HEK293 (cell line): ENCODE results near the gene SHISA9.

Experiments
- CTCF ChIP-seq: fragments of 450-650 bp; formaldehyde crosslinking; IDR thresholded peaks from 2 replicates; pipeline ENCODE4 v1.5.1; 2016; ENCODE audit warnings: missing biosample characterization, missing genetic modification characterization
- SP2 ChIP-seq: fragments of 450-650 bp; formaldehyde crosslinking; IDR thresholded peaks from 2 replicates; pipeline ENCODE4 v1.5.1; 2016; ENCODE audit warnings: missing biosample characterization, missing genetic modification characterization
- ZNF121 ChIP-seq: fragments of 450-650 bp; formaldehyde crosslinking; IDR thresholded peaks from 2 replicates; pipeline ENCODE4 v1.5.1; 2016; ENCODE audit warnings: missing biosample characterization, missing genetic modification characterization
- ZNF747 ChIP-seq: fragments of 450-650 bp; formaldehyde crosslinking; IDR thresholded peaks from 2 replicates; pipeline ENCODE4 v1.5.1; 2016; ENCODE audit warnings: missing biosample characterization, missing genetic modification characterization
- TF ChIP-seq, protein P1 (sequence below): fragments of 450-650 bp; formaldehyde crosslinking; IDR thresholded peaks from 2 replicates; pipeline ENCODE4 v1.5.1; 2016; ENCODE audit warnings: missing biosample characterization, missing genetic modification characterization

DNA sequence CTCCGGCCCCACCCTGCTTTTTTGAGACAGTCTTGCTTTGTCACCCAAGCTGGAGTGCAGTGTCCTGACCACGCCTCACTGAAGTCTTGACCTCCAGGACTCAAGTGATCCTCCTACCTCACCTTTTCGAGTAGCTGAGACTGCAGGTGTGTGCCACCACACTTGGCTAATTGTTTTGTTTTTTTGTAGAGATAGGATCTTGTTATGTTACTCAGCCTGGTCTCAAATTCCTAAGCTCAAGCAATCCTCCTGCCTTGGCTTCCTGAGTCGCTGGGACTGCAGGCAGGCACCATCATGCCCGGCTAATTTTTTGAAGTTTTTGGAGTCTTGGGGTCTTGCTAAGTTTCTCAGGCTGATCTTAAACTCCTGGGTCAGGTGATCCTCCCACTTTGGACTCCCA lies 206.7 kb downstream of the SHISA9 start:
- TF ChIP-seq, protein P1, sequence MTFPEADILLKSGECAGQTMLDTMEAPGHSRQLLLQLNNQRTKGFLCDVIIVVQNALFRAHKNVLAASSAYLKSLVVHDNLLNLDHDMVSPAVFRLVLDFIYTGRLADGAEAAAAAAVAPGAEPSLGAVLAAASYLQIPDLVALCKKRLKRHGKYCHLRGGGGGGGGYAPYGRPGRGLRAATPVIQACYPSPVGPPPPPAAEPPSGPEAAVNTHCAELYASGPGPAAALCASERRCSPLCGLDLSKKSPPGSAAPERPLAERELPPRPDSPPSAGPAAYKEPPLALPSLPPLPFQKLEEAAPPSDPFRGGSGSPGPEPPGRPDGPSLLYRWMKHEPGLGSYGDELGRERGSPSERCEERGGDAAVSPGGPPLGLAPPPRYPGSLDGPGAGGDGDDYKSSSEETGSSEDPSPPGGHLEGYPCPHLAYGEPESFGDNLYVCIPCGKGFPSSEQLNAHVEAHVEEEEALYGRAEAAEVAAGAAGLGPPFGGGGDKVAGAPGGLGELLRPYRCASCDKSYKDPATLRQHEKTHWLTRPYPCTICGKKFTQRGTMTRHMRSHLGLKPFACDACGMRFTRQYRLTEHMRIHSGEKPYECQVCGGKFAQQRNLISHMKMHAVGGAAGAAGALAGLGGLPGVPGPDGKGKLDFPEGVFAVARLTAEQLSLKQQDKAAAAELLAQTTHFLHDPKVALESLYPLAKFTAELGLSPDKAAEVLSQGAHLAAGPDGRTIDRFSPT (tag by site-specific recombination) = no peak
- TF ChIP-seq SP2 (tag by site-specific recombination) (no peak), CTCF (no peak), ZNF747 (tag by site-specific recombination) (no peak), ZNF121 (tag by site-specific recombination) (no peak)
